Measurements from ENCODE around the gene DCAF4L1.

The DCAF4L1 gene, protein sequence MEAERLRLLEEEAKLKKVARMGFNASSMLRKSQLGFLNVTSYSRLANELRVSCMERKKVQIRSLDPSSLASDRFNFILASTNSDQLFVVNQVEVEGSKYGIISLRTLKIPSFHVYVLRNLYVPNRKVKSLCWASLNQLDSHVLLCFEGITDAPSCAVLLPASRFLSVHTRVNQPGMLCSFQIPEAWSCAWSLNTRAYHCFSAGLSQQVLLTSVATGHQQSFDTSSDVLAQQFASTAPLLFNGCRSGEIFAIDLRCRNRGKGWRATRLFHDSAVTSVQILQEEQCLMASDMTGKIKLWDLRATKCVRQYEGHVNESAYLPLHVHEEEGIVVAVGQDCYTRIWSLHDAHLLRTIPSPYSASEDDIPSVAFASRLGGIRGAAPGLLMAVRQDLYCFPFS

GRCh38 chr4:41981456-41981855 lies at the start of gene DCAF4L1:
TSS of gene DCAF4L1 (plus strand) at chr4:41981756. CDS start at chr4:41981793, 37 bp downstream.
- no peak within 1 kb of the TSS for H3K4me3 ChIP-seq
- no peak for DNase-seq (ENCODE audit: low spot score)
- no peak within 1 kb of the TSS for H3K27ac ChIP-seq
- TF ChIP-seq, protein P1, sequence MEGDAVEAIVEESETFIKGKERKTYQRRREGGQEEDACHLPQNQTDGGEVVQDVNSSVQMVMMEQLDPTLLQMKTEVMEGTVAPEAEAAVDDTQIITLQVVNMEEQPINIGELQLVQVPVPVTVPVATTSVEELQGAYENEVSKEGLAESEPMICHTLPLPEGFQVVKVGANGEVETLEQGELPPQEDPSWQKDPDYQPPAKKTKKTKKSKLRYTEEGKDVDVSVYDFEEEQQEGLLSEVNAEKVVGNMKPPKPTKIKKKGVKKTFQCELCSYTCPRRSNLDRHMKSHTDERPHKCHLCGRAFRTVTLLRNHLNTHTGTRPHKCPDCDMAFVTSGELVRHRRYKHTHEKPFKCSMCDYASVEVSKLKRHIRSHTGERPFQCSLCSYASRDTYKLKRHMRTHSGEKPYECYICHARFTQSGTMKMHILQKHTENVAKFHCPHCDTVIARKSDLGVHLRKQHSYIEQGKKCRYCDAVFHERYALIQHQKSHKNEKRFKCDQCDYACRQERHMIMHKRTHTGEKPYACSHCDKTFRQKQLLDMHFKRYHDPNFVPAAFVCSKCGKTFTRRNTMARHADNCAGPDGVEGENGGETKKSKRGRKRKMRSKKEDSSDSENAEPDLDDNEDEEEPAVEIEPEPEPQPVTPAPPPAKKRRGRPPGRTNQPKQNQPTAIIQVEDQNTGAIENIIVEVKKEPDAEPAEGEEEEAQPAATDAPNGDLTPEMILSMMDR (IDR thresholded peaks at IDR 0.05) = no peak

DNA sequence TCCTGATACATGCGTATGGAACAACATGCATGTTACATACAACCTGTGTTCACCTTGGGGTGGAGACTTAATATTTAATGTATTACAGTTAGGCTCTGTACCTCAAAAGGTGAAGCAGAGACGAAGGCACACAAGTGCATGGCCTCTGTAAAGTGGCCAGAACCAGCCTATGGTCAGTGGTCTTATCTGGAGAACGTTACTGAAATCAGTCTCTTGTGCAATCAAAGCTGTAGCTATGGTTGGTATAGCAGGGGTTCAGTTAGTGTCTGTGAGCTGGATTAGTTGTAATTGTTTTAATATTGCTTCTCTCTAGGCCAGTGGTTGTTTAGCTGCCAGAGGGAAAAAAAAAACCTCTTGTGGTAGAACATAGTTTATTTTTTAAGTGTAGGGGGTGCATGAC lies 48.6 kb upstream of the DCAF4L1 start:
- TF ChIP-seq, protein P1 (IDR thresholded peaks at IDR 0.05) = no peak
- DNase-seq (ENCODE audit: low spot score) = no peak
- no peak overlapping the region for H3K27ac ChIP-seq

GRCh38 chr4:41933997-41934503 lies 47.5 kb upstream of the DCAF4L1 start:
- Histone ChIP-seq H3K4me3 (peak overlapping the region; percentile 81), H3K27ac (no peak overlapping the region)
- no peak for DNase-seq (ENCODE audit: low spot score)
- TF ChIP-seq, protein P1 (IDR thresholded peaks at IDR 0.05) = no peak

More for the DNA sequence above, 48.6 kb upstream of the DCAF4L1 start:
- H3K4me3 ChIP-seq = no peak overlapping the region

DNA sequence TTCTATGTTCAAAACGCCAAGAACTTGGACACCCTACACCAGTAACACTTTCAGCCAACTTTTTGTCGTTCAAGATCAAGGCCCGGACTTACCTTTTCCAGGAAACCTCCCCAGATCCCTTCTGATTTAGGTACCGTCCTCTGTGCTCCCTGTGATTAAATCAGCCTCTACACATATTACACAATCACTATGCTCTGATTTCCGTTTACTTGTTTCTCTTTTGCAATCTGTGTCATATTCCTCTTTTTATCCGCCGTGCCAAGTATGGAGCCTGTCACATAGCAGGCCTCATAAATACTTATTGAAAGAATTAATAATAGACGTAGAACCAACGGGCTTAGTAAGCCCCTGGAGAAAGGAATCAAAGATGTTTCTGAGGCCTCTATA lies 47.0 kb upstream of the DCAF4L1 start:
- TF ChIP-seq, protein P1 (IDR thresholded peaks at IDR 0.05) = no peak
- peak overlapping the region; percentile 81 for H3K4me3 ChIP-seq
- H3K27ac ChIP-seq = peak overlapping the region in 1 of 2 donors; percentile 80
- DNase-seq (ENCODE audit: low spot score) = no peak

GRCh38 chr4:41934901-41935651 lies 46.5 kb upstream of the DCAF4L1 start, which contains the start of gene TMEM33:
TSS of gene TMEM33 (plus strand) at chr4:41935429. CDS start at chr4:41935485, 56 bp downstream.
- H3K4me3 ChIP-seq = peak within 1 kb of the TSS; percentile 81
- peak within 1 kb of the TSS; percentile 50 to 80 for H3K27ac ChIP-seq
- DNase-seq (ENCODE audit: low spot score) = peak; percentile 89
- TF ChIP-seq, protein P1 (IDR thresholded peaks at IDR 0.05) = no peak

DNA sequence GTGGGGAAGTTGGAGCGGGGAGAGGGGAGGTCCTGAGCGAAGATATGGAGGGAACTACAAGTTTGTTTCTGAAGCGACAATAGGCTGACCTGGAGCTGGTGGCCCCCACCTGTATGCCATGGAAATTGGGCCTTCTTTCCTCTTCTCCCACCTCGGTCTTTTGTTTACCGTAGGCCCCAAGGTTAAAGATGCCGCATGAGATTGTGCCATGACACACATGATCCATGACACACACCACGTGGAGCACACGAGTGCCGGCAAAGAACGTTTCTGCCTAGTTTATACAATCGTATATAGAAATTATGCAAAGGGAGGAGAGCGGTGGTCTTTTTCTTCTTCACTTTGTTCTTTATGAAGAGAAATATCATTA lies 45.9 kb upstream of the DCAF4L1 start:
- DNase-seq (ENCODE audit: low spot score) = no peak
- H3K4me3 ChIP-seq = peak overlapping the region; percentile 81
- peak overlapping the region; percentile 50 to 80 for H3K27ac ChIP-seq
- TF ChIP-seq, protein P1 (IDR thresholded peaks at IDR 0.05) = no peak
